Stimulated activated naive CD4-positive, alpha-beta T cell treated with Interleukin-2 at 50 U/mL for 16 hours (primary cell): ENCODE data around the gene FKBP1B.
"Not testable (repeated sequence)": the region's sequence is repeated elsewhere in the genome, so short reads cannot be mapped to it uniquely, and the experiment has no call there.

ENCODE experiments used
- DNase-seq: peaks from one replicate; lab custom pipeline; 2025; lab: John Stamatoyannopoulos, UW

FKBP1B gene

DNA sequence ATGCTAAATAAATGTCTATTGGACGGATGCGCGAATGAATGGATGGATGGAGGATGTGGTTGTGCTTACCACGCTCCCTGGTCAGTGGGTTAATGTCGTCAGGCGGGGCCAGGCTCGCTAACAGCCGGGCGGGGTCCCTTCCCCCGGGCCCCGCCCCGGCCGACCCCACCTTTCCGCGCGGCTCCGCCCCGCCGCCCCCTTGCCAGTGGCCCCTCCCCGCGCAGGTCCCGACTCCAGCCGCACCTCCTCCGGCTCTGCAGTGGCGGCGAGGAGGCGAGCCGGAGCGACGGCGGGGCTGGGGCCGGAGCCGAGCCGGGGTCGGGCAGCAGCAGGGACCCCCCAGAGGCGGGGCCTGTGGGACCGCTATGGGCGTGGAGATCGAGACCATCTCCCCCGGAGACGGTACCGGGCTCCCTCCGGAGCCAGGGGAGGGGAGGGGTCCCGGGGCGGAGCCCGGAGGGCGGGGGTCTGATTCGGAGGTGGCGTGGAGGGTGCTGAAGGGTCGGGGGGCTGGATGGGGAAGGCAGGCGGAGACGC, at the start of gene FKBP1B:
TSS of gene FKBP1B (plus strand) at position 257 of the 537 bp plus-strand sequence. CDS start at position 366, 109 bp downstream.
- DNase-seq: peak; percentile 52

DNA sequence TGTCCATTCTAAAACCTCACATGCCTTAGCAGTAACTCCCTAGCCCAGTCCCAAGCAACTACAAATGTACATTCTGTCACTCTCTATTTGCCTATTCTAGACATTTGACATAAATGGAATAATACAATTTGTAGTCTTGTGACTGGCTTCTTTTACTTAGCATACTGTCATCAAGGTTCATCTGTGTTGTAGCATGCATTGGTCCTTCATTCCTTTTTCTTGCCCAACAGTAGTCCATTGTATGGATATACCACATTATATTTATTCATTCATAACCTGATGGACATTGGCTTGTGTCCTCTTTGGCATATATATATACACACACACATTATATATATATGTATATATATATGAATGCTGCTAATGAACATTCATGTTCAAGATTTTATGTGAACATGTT, 41.8 kb upstream of the FKBP1B start:
- no peak for DNase-seq

DNA sequence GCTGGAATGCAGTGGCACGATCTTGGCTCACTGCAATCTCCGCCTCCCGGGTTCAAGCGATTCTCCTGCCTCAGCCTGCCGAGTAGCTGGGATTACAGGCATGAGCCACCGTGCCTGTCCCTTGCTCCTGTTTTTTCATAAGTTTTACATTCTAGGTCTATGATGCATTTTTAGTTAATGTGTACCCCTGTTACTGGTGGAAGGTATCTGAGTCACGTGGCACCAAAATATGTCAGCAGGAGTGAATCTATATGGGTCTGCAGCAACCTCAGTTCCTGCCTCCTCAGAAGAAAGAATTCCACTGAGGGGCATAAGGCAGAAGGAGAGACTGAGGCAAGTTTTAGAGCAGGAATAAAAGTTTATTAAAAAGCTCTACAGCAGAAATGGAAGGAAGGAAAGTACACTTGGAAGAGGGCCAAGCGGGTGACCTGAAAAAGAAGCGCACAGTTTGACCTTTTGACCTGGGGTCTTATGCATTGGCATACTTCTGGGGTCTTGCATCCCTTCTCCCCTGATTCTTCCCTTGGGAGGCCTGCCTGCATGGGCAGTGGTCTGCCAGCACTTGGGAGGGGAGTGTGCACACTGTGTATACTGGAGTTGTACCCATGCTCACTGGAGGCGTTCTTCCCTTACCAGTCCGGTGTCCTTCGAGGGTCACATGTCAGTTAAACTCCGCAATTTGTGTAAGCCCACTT, 40.7 kb upstream of the FKBP1B start:
- DNase-seq: no peak

DNA sequence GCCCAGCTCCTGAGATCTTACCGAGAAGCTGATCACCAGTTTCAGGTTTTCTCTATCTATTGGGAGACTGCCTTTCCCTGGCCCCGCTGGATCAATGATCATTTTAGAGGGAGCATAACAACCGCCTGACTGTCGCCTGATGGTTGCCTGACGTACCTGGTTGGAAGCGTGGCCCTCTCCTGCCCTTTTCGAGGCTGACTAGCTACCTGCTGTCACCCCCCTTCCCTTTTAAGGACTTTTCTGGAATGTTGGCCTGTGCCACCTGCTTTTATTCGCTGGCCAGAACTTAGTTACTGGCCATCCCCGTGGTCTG, 40.2 kb upstream of the FKBP1B start:
- DNase-seq: no peak

DNA sequence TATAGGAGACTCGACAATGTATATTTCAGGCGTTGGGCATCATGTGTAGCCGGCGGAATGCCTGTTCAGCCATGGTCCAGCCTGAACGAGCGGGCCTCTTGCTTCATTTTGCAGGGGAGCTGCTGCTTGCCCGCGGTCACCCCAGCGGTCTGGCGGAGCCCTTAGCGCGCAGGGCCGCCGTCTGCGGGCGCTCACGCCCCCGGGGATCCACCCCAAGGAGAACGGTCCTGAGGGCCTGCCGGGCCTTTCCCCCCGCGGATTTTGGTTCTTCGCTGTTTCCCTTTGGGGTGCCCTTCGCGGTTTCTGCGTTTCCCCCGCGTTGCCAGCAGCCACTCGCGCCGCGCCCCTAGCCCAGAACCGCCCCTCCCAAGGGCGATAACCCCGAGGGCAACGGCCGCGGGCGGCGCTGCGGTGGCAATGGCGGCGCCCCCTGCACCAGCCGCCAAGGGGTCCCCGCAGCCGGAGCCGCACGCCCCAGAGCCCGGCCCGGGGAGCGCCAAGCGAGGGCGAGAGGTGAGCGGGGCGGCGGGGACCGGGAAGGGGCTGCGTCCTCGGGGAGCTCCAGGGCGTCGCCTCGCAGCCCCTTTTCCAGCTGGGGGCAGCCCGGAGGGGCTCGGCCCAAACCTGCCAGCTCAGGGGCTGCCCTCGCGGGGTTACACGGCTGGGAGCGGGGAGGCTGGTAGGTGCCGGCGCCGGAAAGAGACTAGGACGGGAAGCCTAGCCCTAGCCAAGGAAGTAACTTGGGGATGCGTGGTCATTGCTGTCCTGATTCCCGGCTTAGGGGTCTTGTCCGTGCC, 39.7 kb upstream of the FKBP1B start, which contains the start of gene MFSD2B:
TSS of gene MFSD2B (plus strand) at position 406 of the 797 bp plus-strand sequence. CDS start at position 418, 12 bp downstream.
- DNase-seq: no peak

DNA sequence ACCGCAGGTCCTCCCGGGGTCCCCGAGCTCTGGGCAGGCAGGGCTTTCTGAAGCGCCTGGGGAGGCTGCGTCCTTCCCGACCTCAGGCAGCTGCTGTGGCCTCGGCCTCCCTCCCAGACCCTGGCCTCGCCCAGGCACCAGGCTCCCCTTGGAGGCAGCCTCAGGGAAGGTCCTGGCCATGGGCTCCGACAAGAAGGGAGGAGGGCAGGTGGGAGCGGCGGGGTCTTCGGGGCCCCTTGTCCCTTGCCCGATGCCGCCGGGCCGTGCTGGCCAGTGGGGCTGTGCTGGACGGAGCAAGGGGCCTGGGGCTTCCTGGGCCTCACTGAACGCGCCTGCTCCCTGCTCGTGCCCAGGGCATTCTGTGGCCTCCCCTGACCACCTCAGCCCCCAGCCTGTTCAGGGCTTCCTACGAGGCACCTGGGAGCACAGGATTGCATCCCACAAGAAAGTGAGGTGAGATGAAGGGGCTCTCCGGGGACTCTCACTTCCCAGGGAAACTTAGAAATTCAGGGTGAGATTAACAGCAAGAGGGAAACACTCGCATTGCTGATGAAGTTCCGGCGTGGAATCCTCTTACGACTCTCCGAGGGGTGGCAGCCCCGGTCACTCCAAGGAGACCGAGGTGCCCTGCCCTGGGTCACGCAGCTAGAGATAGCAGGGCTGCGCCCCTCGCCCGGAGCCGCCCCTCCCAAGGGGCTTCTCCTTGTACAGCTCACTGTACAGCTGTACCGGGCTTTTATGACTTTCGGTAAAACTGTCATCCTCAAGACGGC, 38.9 kb upstream of the FKBP1B start:
- no peak for DNase-seq

DNA sequence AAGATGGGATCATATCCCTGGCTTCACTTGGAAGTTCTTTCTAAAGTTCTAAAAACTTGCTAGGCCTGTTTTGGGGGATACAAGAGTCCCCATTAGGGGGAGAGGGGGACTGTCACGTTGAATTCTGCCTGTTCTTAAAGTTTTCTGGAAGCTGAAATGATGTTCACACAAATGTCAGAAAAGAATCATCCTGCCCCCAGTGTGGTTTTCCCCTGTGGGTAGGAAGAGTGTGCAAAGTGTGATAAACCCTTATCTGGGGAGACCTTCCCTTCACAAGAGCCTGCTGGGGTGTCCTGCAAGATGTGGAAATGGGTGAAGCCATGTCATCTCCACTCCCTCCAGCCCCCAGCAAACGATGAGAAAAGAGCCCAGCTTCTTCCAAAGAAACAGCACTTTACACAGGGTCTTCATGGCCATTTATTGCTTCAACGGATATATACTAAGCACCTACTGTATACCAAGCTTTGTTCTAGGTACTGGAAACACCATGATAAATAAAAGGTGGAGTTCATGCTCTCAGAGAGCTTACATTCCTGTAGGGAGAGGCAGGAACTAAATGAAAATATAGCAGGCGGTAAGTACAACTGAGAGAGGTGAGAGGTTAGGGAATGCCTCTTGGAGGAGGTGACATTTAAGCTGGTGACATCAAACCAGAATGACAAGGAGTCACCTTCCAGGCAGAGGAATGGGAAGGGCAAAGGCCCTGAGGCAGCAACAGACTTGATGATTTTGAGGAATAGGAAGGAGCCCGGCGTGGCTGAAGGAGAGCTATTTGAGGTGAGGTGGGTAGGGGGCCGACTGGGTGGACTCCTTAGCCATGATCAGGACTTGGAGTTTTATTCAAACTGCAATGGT, 38.1 kb upstream of the FKBP1B start:
- no peak for DNase-seq

DNA sequence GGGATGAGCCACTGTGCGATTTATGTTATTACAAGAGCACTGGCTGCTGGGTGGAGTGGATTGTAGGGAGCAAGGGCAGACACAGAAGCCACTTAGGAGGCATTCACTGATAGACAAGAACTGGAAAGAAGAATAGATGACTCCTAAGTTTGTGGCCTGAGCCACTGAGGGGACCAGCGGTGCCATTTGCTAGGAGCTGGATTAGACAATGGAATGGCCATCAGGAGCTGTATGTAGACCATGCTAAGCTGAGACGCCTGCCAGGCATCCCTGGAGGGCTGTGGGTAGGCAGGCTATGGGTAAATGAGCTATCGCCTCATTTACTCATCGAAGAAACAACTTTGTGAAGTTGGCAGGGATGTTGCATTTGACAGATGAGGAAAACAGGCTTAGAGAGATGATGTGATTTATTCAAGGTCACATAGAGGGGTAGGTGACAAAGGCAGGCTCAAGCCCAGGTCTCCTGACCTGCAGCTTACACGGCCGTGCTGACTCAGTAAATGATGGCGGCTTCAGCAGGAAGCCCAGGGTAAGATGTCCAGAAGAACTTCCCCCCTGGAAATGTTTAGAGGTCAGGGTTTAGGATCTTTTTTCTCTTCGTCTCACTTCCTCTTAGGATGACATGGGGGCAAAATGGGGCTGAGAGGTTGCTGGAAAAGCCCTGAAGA, 36.9 kb upstream of the FKBP1B start:
- no peak for DNase-seq

DNA sequence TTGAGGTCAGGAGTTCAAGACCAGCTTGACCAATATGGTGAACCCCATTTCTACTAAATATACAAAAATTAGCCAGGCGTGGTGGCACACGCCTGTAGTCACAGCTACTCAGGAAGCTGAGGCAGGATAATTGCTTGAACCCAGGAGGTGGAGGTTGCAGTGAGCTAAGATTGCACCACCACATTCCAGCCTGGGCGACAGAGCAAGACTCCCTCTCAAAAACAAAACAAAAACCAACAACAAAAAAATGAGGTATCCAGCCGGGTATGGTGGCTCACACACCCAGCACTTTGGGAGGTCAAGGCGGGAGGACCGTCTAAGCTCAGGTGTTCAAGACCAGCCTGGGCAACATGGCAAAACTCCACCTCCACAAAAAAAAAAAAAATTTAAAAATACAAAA, 34.6 kb upstream of the FKBP1B start:
- not testable (repeated sequence) for DNase-seq

DNA sequence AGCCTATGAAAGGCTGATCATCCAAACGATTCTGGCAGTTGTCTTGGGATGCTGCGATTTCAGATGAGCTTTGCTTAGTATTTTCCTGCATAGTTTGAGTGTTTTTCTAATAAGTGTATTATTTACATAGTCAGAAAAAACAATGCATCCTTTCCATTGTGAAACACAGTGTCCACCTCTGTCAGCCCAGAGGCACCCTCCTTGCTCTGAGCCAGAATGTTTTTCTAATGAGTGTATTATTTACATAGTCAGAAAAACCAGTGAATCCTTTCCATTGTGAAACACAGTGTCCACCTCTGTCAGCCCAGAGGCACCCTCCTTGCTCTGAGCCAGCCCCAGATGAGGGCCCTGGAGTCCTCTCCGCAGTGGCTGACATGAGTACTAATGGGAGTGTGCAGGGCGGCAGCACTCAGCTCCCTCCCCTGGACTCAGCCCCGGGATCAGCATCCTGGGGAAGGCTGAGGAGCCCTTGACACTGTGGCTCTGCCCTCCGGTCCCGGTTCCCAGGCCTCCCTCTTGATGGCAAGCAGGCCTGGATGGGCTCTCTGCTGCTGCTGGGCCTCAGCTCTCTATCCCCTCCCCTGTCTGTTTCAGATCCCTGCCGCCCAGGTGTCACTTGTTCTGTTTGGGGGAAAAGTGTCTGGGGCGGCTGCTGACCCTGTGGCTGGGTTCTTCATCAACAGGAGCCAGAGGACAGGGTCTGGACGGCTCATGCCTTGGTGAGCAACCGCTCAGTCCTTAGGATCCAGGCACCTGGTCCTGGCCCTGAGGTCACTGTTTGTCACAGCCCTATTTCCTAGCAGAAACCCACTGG, 33.8 kb upstream of the FKBP1B start:
- no peak for DNase-seq

DNA sequence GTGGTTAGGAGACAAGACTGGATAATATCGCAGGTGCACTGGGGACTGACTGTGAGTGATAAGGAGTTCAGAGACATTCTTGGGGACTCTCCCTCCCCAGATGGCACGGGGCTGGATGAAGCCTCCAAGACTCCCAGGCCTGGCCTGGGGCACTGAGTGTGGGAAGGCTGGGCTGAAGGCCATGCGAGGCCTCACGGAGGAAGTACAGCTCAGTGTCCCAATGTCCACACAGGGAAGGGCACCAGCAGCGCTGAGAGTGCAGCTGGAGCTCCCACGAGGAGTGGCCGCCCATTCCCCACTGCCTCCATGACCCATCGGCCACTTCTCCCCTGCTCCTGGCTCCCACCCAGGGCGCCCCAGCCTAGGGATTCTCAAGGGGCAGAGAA, 33.2 kb upstream of the FKBP1B start:
- DNase-seq: no peak

DNA sequence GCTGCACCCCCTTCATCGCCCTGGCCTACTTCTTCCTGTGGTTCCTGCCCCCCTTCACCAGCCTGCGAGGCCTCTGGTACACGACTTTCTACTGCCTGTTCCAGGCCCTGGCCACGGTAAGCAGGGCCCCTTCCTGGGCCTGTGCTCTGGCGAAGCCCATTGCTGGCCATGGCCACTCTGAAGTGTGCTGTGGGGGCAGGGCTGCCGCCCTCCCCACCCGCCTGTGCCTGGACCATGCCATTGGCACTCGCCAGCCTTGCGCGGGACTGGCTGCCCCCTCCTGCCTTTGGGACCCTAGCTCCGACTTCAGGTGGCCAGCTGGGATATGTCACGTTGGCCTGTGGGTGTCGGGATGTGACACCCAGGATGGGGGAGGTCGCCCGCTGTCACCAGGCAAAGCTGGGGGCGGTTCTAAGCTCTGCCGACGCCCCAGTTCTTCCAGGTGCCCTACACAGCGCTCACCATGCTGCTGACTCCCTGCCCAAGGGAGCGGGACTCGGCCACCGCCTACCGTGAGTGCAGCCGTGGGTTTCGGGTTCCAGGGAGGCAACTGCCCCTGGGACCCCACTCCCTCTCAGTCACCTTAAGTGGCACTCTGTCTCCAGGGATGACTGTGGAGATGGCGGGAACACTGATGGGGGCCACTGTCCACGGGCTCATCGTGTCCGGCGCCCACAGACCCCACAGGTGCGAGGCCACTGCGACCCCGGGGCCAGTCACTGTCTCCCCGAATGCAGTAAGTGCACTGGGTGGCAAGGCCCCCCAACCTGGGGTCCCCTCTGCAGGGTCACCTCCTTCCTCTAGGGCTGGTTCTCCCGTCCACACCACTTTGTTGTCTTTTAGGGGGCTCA, 32.5 kb upstream of the FKBP1B start:
- DNase-seq: no peak

DNA sequence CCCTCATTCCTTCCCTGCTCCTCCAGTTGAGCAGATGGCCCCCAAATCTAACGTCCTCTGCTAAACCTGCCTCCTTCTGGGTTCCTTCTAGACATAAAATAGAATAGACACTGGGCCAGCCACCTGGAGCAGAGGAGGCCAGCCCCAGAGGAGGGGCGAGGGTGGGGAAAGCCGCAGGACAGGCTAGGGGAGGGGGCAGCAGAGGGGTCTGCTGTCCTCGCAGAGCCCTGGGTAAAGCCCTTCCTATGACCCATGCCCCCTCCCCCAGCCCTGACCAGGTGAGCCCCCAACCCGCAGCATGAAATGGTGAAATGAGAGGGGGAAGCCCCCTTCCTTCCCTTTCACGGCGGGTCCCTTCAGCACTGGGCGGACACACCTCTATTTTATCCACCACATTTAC, 31.8 kb upstream of the FKBP1B start:
- no peak for DNase-seq

DNA sequence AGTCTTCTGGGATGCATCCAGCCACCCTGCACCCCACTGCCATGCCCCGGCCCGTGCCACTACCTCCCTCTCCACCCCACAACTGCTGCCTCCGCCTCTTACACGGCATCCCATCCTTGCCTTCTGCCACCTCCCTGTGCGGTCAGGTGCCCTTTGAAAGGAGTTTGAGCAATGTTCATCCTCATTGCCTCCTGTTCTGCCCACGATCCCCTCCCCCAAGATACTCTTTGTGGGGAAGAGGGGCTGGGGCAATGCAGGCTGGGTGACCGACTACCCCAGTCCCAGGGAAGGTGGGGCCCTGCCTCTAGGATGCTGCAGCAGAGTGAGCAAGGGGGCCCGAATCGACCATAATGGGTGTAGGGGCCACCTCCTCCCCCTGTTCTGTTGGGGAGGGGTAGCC, 31.3 kb upstream of the FKBP1B start:
- DNase-seq: no peak

DNA sequence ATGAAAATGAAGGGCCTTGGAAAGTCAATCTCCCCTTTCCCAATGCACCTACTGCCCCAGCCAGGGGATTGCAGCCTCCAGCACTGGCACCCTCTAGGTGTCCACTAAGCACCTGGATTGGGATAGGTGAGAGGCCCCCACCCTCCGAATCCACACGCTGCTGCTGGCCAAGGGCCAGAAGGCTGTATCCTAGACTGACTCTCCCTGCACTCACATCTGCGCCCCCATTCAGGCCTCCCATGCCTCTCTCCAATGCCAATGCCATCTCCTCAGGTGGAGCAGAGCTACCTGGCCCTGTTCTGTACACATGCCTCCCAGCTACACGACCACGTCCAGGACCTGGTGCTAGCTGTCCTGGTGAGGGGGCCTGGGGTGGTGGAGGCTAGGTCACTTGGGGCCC, 29.8 kb upstream of the FKBP1B start:
- DNase-seq: no peak

DNA sequence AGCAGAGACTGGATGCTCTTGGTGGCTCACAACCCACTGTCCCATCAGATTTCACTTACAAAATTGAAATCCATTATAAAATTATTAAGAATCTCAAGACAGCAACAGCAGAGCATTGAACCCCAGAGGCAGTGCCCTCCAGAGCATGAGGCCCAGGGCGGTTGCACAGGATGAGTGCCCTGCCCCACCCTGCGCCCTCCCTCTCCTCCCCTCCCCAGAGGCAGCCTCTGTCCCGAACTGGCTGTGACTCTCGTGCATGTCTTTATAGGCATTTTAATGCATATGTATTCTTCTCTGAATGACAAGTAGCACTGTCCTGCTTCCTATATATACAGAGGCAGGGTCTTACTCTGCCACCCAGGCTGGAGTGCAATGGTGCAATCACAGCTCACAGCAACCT, 29.3 kb upstream of the FKBP1B start:
- DNase-seq: no peak

DNA sequence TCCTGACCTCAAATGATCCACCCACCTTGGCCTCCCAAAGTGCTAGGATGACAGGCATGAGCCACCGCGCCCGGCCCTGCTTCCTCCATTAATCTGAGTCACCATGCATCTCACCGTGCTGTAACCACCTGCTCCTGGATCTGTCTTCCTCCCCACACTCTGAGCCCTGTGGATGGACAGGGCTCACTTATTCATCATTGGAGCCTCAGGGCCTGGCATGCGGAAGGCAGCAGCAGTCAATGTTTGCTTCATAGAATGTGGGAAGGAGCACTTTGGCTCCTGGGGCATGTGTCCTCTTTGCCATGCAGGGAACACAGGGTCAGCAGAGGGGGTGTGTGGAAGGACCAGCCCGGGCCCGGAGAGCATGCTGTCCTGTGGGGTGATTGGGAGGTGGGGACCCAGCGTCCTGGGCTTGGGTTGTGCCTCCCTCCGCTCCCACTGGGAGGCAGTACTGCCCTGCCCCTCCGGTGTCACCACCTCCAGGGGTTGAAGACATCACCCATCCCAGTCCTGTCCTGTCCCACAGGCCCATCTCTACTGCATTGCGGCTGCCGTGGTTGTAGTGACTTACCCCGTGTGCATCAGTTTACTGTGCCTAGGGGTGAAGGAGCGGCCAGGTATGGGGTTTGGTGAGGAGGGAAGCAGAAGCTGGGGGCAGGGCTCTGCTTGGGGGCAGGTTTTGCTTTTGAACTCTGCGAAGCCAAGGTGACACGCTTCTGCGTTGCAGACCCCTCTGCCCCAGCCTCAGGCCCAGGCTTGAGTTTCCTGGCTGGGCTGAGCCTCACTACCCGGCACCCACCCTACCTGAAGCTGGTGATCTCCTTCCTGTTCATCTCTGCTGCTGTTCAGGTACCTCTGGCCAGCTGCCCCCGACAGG, 28.2 kb upstream of the FKBP1B start:
- DNase-seq: no peak

DNA sequence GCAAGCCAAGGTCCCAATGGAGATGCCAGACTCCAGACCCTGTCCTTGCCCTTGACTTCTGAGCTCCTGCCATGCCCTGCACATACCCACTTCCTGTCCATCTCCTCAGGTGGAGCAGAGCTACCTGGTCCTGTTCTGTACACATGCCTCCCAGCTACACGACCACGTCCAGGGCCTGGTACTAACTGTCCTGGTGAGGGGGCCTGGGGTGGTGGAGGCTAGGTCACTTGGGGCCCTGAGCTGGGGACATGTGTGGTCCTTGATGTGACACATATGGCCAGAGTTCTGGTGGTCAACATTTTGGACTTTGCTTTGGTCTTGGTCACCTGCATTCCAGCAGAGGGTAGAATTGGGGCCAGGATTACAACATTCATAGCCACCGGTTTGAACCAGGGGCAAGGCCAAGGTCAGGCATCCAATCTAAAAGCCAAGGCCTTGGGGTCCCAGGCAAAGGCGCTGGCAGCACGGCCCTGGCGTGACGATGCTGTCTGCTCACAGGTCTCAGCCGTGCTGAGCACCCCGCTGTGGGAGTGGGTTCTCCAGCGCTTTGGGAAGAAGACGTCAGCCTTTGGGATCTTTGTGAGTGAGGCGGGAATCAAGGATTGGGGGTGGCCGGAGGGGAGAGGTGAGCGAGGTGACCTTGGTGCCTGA, 27.1 kb upstream of the FKBP1B start:
- no peak for DNase-seq
